Gastrocnemius medialis (tissue), 4 donors: ENCODE results near the gene ANKS6. TPM values are rescaled to one million over a fixed set of nuclear protein-coding genes. Genes with fewer than 3 reads are reported as not detected.

Source experiments
- ATAC-seq, 2 donors: fragments of 150-250 bp; one replicate each; pipeline ENCODE4 v1.9.1; 2016
- DNase-seq, 2 donors: peaks; one replicate each; pipeline ENCODE4 v3.0.0-alpha.2; 2019
- H3K27ac ChIP-seq, 4 donors: fragments of 200-600 bp; sonication (generic); 1 replicate in 1 of 4; 2 replicates in 3 of 4; pipeline ENCODE4 v1.5.1; 2016 to 2018; ENCODE audit warnings: mild to moderate bottlenecking in 2 of 4, moderate library complexity in 1 of 4
- H3K27me3 ChIP-seq, 3 donors: fragments of 200-600 bp; sonication (generic) in 2 of 3; 1 replicate in 1 of 3; 2 replicates in 2 of 3; pipeline versions ENCODE4 v1.5.1 to v1.6.0; 2016 to 2019; ENCODE audit warnings: mild to moderate bottlenecking in 1 of 3, moderate library complexity in 1 of 3
- H3K36me3 ChIP-seq, 2 donors: fragments of 200-600 bp; sonication (generic) in 1 of 2; one replicate each; pipeline ENCODE4 v1.5.1; 2017 to 2018
- H3K4me1 ChIP-seq, 2 donors: fragments of 200-600 bp; sonication (generic) in 1 of 2; one replicate each; pipeline ENCODE4 v1.5.1; 2016 to 2017; ENCODE audit warnings: mild to moderate bottlenecking in 2 of 2
- H3K4me3 ChIP-seq, 4 donors: fragments of 200-600 bp; sonication (generic) in 3 of 4; 1 replicate in 1 of 4; 2 replicates in 3 of 4; pipeline ENCODE4 v1.5.1; 2016 to 2019; ENCODE audit warnings: mild to moderate bottlenecking in 2 of 4
- H3K9me3 ChIP-seq, 3 donors: fragments of 200-600 bp; sonication (generic) in 2 of 3; 1 replicate in 1 of 3; 2 replicates in 2 of 3; pipeline ENCODE4 v1.5.1; 2016 to 2019
- POLR2A ChIP-seq, 2 donors: fragments of 450-650 bp; IDR thresholded peaks; one replicate each; pipeline ENCODE4 v1.6.1; 2017; ENCODE audit warnings: antibody characterized with exemption in 2 of 2, mild to moderate bottlenecking in 2 of 2, moderate library complexity in 2 of 2
- in situ Hi-C, 4 donors: fragments of 200-750 bp; cut with MboI; loops; one replicate each; pipeline versions ENCODE4 v1.15.0 to v1.8.0; 2017; ENCODE audit warnings: low sequenced_read_pairs in 4 of 4
- intact Hi-C: fragments of 100-400 bp; cut with DNase I; formaldehyde crosslinking; loops from one replicate; pipeline ENCODE4 v1.15.1; 2023; ENCODE audit warnings: low total_unique reads
- total RNA-seq, 4 donors: library from RNA; depleted of rRNA; stranded (reverse); fragments of >200 nt; gene quantifications; one replicate each; pipeline versions ENCODE4 v1.1.0 to v1.2.3, GENCODE V29; 2016
- TF ChIP-seq, protein P1 (sequence below), 5 experiments: fragments of 450-650 bp in 3 of 5; fragments of 200-600 bp in 2 of 5; sonication (generic) in 2 of 5; IDR thresholded peaks in 4 of 5; conservative IDR thresholded peaks in 1 of 5; 1 replicate in 4 of 5; 2 replicates in 1 of 5; pipeline ENCODE4 v1.5.1; 2016 to 2019; ENCODE audit warnings: antibody characterized with exemption in 5 of 5, mild to moderate bottlenecking in 3 of 5, moderate library complexity in 3 of 5

Gene ANKS6
- total RNA-seq, 4 donors from 2014 or later, result 3.9 to 7.0 (median 4.4) TPM

DNA sequence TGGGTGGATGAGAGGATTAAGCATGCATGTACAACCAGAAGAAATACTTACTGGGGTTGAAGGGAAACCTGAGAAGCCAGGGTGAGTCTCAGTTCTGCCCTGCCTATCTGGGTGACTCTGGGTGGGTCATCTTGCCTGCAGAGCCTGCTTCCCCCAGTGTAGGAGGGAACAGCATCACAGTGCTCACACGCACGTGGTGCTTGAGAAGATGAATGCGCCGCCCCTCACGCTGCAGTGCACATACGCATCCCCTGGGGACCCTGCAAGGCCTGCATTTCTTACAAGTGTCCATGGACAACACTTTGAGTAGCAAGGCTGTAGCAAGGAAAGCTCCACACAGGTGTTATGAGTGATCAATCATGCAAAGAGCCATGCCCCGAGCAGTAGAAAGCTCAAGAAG, 68.9 kb downstream of the ANKS6 start:
- H3K36me3 ChIP-seq, result no peaks in the 10 kb centered on the region
- H3K27me3 ChIP-seq, result peaks cover 0 to 15% (median 10%) of the 10 kb centered on the region in 3 donors
- H3K27ac ChIP-seq, result no peak overlapping the region
- intact Hi-C loops (no loop called here), in situ Hi-C loops (no loop called here)
- ATAC-seq (no peak), DNase-seq (no peak)
- TF ChIP-seq, protein P1, sequence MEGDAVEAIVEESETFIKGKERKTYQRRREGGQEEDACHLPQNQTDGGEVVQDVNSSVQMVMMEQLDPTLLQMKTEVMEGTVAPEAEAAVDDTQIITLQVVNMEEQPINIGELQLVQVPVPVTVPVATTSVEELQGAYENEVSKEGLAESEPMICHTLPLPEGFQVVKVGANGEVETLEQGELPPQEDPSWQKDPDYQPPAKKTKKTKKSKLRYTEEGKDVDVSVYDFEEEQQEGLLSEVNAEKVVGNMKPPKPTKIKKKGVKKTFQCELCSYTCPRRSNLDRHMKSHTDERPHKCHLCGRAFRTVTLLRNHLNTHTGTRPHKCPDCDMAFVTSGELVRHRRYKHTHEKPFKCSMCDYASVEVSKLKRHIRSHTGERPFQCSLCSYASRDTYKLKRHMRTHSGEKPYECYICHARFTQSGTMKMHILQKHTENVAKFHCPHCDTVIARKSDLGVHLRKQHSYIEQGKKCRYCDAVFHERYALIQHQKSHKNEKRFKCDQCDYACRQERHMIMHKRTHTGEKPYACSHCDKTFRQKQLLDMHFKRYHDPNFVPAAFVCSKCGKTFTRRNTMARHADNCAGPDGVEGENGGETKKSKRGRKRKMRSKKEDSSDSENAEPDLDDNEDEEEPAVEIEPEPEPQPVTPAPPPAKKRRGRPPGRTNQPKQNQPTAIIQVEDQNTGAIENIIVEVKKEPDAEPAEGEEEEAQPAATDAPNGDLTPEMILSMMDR (IDR thresholded peaks at IDR 0.05 in 4 of 5, conservative IDR thresholded peaks at IDR 0.05 in 1 of 5), result no peak
- no peak for TF ChIP-seq POLR2A (IDR thresholded peaks at IDR 0.05)
- H3K4me1 ChIP-seq, result no peaks in the 10 kb centered on the region
- H3K4me3 ChIP-seq, result no peak overlapping the region
- no peaks in the 10 kb centered on the region for H3K9me3 ChIP-seq

DNA sequence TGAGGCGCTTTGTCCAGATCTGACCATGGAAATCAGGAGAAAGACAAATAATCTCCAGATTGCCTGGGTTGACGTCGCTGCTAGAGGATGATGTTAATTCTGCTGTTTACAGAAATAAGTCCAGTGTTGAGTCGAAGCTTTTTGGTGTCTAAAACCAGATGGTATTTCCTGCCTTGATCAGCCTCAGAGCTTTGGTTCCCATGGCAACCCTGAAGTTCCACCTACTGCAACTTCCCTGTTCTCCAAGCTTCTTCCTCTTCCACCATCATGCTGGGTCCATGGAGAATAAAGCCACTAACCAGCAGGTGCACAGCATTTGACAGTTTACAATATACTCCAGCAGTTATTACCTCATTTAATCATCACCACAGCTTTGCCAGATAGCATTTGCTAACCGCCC, 69.6 kb downstream of the ANKS6 start:
- peak; percentile 11 to 21 for DNase-seq
- Histone ChIP-seq H3K27ac (no peak overlapping the region), H3K9me3 (no peaks in the 10 kb centered on the region), H3K27me3 (peaks cover 0 to 15% (median 10%) of the 10 kb centered on the region in 3 donors), H3K4me1 (no peaks in the 10 kb centered on the region), H3K36me3 (no peaks in the 10 kb centered on the region), H3K4me3 (no peak overlapping the region)
- in situ Hi-C loops (no loop called here), intact Hi-C loops (no loop called here)
- ATAC-seq, result no peak
- TF ChIP-seq, protein P1 (IDR thresholded peaks at IDR 0.05 in 4 of 5, conservative IDR thresholded peaks at IDR 0.05 in 1 of 5), result no peak
- TF ChIP-seq POLR2A (IDR thresholded peaks at IDR 0.05), result no peak

DNA sequence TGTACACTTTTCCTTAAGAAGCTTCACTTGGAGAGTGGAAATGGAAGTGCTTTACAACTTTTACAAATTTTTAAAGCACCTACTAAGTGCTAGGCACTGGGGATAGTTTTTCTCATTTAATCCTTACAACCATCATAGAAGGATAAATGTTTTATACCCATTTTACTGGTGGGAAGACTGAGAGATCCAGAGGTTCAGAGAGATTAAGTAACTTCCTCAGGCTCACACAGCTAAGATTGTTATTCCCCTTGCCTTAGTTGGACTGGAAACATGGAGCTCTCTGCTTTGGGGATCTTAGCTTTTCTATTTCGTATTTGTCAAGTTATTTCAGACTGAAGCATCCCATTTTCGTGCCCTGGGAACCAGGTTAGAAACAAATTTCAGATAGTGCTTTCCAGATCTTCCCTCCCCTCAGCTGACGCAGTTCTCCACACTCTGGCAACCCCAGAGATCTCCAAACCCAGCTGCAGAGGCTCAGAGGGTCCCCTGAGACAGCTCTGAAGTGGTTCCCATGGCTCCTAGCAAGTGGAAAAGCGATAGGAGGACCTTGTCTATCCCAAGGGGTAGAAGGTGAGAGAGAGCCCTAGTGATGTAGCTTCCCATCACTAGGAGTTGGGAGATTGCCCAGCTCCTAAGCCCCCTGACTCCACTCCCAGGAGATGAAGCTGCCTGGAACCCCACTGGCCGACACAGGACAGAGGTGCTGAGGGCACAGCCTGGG, 71.4 kb downstream of the ANKS6 start:
- H3K9me3 ChIP-seq, result no peaks in the 10 kb centered on the region
- no peaks in the 10 kb centered on the region for H3K36me3 ChIP-seq
- intact Hi-C loops, result no loop called here
- peaks cover 0 to 15% (median 10%) of the 10 kb centered on the region in 3 donors for H3K27me3 ChIP-seq
- no peak overlapping the region for H3K27ac ChIP-seq
- ATAC-seq (no peak), DNase-seq (no peak)
- no peak for TF ChIP-seq POLR2A (IDR thresholded peaks at IDR 0.05)
- TF ChIP-seq, protein P1 (IDR thresholded peaks at IDR 0.05 in 4 of 5, conservative IDR thresholded peaks at IDR 0.05 in 1 of 5), result no peak
- H3K4me3 ChIP-seq, result no peak overlapping the region
- H3K4me1 ChIP-seq, result no peaks in the 10 kb centered on the region
- in situ Hi-C loops, result no loop called here

DNA sequence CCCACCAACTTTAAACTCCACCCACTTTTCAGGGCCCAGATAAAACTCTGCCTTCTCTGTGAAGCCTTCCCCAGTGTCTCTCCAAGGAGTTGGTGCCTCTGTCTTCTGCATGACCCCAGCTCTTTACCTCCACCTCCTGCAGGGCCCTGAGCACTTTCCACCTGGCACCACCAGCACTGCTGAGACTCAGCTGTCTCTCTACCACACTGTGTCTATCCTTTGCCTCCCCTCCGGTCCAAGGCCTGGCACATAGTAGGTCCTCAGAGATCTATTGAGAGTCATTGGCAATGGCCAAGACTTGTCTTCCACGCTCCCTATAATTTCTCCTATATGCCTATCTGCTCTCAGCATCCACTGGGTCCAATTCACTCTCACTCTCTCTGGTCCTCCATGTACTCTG, 74.7 kb downstream of the ANKS6 start:
- DNase-seq, result no peak
- Histone ChIP-seq H3K9me3 (no peaks in the 10 kb centered on the region), H3K27ac (no peak overlapping the region), H3K27me3 (peaks cover 0 to 15% (median 10%) of the 10 kb centered on the region in 3 donors), H3K4me1 (no peaks in the 10 kb centered on the region), H3K4me3 (no peak overlapping the region), H3K36me3 (no peaks in the 10 kb centered on the region)
- intact Hi-C loops (no loop called here), in situ Hi-C loops (no loop called here)
- TF ChIP-seq, protein P1 (IDR thresholded peaks at IDR 0.05 in 4 of 5, conservative IDR thresholded peaks at IDR 0.05 in 1 of 5), result no peak
- no peak for TF ChIP-seq POLR2A (IDR thresholded peaks at IDR 0.05)
- no peak for ATAC-seq
